GM04503 (cell line): ENCODE data around the gene DGAT2.

Experiments used
- DNase-seq: peaks from one replicate; pipeline ENCODE4 v3.0.0-alpha.2; 2012; ENCODE audit warnings: low read depth

DGAT2 gene

GRCh38 chr11:75826461-75827230, 58.1 kb downstream of the DGAT2 start:
- DNase-seq = no peak

- DNase-seq = no peak
Observed at GRCh38 chr11:75827562-75827961, 59.0 kb downstream of the DGAT2 start.

- DNase-seq = no peak
Observed at GRCh38 chr11:75831915-75832502, 63.4 kb downstream of the DGAT2 start.

GRCh38 chr11:75834728-75835127, 66.2 kb downstream of the DGAT2 start:
- DNase-seq = no peak

GRCh38 chr11:75836417-75836816, 67.8 kb downstream of the DGAT2 start:
- no peak for DNase-seq

- no peak for DNase-seq
Observed at GRCh38 chr11:75839851-75840250, 71.3 kb downstream of the DGAT2 start.

DNA sequence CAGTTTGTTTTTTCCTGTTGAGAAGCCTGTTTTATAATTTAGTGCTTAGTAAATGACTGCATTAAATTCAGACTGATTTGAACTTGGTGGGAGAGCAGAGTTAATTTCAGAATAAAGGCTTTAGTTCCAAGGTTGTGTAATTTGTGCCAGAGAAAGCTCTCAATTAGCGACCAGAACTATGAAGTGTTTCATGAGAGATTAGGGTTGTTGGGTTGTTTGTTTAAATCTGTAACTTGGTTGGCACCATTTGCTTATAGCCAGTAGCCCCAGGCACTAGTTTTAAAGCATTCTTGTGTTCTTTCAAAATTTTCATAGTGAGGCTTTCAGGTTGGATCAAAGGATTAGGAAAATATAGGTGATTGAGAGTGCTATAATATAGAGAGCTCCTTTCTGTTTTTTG, 71.9 kb downstream of the DGAT2 start:
- no peak for DNase-seq

DNA sequence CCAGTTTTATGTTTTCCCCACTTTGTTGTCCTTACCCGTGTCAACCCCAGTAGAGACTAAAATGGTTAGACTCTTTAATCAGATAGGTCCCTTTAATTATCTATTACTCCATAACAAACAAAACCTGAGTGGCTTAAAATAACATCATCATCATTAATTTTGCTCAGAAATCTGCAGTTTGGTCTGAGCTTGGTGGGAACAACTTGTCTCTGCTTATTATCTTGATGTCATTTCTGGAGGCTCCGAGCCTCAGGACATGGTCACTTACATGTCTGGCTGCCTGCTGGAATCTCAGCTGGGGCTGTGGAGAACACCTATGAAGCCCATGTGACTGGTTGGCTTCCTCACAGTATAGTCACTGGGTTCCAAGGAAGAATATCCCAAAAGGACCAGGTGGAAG, 73.2 kb downstream of the DGAT2 start:
- DNase-seq = no peak

DNA sequence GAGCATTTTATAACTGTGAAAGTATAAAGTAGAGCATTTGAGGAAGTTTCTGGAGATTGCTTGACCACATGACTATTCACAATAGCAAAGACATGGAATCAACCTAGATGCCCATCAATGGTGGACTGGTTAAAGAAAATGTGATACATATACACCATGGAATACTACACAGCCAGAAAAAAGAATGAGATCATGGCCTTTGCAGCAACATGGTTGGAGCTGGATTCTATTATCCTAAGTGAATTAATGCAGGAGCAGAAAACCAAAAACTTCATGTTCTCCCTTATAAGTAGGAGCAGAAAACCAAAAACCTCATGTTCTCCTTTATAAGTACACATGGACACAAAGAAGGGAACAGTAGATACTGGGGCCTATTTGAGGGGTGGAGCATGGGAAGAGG, 76.7 kb downstream of the DGAT2 start:
- DNase-seq = no peak

DNA sequence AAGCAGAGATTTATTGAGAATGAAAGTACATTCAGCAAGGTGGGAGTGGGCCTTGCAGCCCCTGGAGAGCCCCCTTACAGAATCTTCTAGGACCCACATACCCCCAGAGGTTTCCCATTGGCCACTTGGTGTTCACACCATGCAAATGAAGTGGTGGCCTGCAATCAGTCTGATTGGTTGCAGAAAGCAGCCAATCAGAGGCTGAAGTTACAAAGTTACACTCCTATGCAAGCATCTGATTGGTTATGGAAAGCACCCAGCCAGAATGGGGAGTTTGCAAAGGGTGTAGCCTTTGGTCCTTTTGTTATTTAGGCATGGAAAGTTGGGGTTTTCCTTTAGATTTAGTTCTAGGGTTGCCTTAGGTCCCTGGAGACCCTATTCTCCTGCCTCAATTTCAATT, 81.3 kb downstream of the DGAT2 start:
- DNase-seq = no peak

GRCh38 chr11:75850787-75851186, 82.2 kb downstream of the DGAT2 start:
- no peak for DNase-seq
